Left colon (tissue), 2 donors: ENCODE data around the gene SLC13A4. TPM values are rescaled to one million over a fixed set of nuclear protein-coding genes. Genes with fewer than 3 reads are reported as not detected.
A peak's percentile ranks its signal among the peaks of the same experiment; 100 is the strongest.
"Not testable (repeated sequence)": the region's sequence is repeated elsewhere in the genome, so short reads cannot be mapped to it uniquely, and the experiment has no call there.

ENCODE experiments used
- ATAC-seq: fragments of 200-7000 bp; cut with Tn5 transposase; one replicate; pipeline ENCODE4 v1.9.1; 2020; ENCODE audit warnings: mild to moderate bottlenecking, moderate library complexity
- DNase-seq, 2 donors: peaks; one replicate each; pipeline ENCODE4 v3.0.0-alpha.2; 2020
- intact Hi-C, 2 donors: fragments of 100-400 bp; cut with DNase I in 1 of 2; cut with micrococcal nuclease in 1 of 2; formaldehyde crosslinking; loops; one replicate each; pipeline versions ENCODE4 v1.11.2 to v1.14.0; 2022; cut with DNase I, micrococcal nuclease
- long read RNA-seq: library from polyadenylated mRNA; unstranded; transcript quantifications from one replicate; pipeline ENCODE4 v2.0.0, GENCODE V29; 2021
- total RNA-seq, 2 donors: library from RNA; stranded (reverse); fragmentation: NEBNext Ultra II Directional; extraction: Animal tissue kit (Norgen Biotek cat#: 25700); gene quantifications; one replicate each; pipeline ENCODE4 v1.2.1, GENCODE V29; 2021
- donor health status: DM: no; HTN: no; CAD: no.
- donor health status: DM: yes; HTN: yes; CAD: no.

SLC13A4 gene, protein sequence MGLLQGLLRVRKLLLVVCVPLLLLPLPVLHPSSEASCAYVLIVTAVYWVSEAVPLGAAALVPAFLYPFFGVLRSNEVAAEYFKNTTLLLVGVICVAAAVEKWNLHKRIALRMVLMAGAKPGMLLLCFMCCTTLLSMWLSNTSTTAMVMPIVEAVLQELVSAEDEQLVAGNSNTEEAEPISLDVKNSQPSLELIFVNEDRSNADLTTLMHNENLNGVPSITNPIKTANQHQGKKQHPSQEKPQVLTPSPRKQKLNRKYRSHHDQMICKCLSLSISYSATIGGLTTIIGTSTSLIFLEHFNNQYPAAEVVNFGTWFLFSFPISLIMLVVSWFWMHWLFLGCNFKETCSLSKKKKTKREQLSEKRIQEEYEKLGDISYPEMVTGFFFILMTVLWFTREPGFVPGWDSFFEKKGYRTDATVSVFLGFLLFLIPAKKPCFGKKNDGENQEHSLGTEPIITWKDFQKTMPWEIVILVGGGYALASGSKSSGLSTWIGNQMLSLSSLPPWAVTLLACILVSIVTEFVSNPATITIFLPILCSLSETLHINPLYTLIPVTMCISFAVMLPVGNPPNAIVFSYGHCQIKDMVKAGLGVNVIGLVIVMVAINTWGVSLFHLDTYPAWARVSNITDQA
- not detected for total RNA-seq
- long read RNA-seq: 0 reads

DNA sequence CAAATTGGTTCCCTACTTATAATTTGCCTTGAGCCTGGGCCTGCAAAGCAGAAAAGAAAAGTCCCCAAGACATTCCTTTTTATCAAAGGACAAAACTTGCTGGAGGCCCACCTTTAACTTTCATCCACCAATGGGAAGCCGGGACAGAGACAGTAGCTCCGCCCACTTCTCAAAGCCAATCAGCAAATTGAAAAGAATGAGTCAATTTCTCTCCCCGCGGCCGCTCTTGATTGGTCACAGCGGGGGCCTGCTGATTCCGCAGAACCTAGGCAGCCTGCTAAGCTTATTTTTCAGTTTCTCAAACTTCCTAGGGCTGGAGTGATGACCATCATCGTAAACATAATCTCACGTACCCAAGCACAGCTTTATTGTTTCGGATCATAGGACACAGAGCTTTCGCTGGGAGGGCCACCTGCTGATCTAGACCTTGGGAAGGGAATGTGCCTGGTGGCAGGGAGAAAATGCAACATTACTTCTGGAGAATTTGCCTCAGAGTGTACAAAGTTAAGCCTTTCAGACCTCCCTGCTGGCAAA, at the start of gene SLC13A4:
TSS of gene SLC13A4 (minus strand) at position 51 of the 534 bp plus-strand sequence. CDS start 690 bp downstream, outside the sequence.
- DNase-seq (no peak), ATAC-seq (no peak)
- intact Hi-C loops: no loop called here

DNA sequence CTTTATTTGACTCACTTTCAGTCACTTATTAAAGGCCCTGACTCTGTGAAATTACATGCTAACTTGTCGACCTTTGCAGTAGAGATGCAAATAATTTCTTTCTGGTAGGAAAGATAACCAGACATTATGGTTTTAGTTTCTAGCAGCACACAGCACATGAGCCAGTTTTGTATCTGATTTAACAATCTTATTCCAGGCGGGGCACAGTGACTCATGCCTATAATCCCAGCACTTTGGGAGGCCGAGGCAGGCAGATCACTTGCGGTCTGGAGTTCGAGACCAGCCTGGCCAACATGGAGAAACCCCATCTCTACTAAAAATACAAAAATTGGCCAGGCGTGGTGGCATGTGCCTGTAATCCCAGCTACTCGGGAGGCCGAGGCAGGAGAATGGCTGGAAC, 47.9 kb upstream of the SLC13A4 start:
- DNase-seq, ATAC-seq, intact Hi-C loops: not testable (repeated sequence)

DNA sequence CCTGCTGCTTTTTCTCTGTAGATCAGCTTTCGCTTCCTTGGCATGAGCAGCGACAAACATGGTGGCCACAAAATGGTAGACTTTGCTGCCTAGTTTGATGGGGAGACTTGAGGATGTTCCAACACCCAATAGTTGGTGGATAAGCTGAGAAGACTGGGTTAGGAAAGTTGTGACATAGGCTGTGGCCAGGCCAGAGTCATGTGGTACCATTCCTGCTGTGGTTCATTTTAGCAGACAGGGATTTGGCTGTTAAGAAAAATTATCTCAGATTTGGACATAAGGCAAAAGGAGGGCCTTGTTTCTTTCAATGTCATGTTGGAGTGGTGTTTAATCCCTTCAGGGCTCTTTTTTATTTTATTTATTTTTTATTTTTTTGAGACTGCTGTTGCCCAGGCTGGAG, 47.2 kb upstream of the SLC13A4 start:
- no peak for DNase-seq
- intact Hi-C loops: no loop called here
- no peak for ATAC-seq

DNA sequence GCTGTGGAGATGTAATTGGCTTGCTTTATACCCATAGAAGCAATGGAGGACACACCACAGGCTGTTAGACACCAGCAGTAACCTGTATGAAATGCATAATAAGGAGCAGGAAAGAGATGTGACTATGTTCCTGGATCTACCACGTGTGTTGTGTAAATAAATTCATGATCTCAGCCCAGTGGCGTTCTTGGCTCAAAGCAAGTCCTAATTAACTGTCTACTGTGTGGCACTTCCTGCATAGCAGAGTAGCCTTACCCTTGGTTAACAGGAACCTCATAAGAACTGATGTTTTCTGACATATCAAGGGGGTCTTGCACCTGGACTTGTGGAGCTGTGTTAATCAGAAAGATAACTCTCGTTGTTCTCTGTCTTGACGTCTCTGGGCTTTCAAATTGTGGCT, 46.3 kb upstream of the SLC13A4 start:
- intact Hi-C loops: no loop called here
- ATAC-seq: peak; percentile 98

DNA sequence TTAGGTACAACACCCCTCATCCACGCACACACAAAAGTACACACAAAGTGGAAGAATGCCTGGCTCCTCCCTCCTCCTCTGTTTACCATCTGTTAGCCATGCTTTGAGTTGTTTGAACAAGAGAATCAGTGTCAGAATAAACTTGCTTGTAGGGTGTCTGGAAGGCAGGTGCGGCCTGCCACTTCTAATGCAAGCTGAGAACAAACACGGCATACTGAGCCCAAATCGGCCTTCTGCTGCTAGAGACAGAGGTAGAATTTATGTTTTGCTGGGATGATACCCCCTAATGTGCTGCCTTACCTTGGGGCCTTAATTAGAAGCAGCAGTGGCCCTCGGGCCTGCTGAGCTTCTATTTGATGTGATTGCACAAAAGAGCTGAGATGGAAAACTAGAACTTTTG, 45.5 kb upstream of the SLC13A4 start:
- ATAC-seq: peak; percentile 73
- intact Hi-C loops: no loop called here

More for the DNA sequence above, 46.3 kb upstream of the SLC13A4 start:
- DNase-seq: peak in 1 of 2 donors; percentile 44

DNA sequence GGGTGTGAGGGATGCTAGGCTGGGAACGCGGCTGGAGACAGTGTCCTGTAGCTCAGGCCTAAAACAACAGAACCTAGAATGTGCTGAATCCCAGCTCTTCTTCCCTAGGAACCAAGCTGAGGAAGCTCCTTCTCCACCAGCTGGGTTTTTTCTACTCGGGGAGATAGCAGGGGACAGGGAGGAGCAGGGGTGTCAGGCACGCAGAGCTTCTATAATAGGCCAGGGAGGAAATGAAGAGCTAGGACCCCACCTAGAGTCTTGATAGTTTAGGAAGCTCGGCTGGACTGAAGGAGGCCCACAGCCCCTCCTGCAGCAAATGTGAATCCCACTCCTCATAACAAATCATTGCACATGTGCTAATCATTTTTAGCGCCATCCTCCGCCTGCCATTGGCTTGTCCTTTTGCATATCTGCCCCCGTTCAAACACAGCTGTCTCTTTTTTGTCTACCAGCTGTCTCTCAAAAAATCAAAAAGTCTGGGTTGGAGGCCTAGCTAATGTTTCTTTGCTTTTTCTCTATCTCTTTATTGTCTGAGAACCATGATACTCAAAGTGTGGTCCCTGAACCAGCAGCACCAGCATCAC, 44.7 kb upstream of the SLC13A4 start:
- no peak for ATAC-seq
- DNase-seq: no peak
- intact Hi-C loops: no loop called here

More for the DNA sequence above, 45.5 kb upstream of the SLC13A4 start:
- peak in 1 of 2 donors; percentile 22 for DNase-seq

DNA sequence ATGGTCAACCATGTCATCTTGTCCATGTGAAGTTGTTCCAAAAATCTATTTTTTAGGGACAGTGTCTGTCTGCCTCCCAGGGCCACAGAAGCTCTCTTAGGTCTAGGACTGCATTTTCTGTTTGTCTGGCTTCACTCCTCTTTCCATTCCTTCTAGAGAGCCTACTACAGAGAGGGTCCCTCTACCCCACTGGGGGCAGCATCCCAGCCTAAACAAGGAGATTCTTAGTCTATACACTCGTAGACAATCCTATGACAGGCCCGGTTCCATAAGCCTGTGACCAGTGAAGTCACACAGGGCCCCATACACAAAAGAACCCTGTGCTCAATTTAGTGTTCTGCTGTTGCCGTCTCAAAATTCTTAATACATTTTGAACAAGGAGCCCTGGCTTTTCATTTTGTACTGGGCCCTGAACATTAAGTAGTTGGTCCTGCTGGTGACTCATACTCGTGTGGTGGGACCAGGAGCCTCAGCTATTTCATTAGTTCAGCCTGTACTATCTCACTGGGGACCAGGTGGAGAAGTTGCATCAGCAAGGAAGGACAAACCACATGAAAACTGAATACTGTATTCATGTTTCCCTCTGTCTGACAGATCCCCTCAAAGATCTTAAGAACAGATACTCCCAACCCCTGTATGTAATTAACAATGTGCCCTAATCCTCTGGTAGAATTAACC, 44.1 kb upstream of the SLC13A4 start:
- ATAC-seq (no peak), DNase-seq (no peak)
- intact Hi-C loops: no loop called here

DNA sequence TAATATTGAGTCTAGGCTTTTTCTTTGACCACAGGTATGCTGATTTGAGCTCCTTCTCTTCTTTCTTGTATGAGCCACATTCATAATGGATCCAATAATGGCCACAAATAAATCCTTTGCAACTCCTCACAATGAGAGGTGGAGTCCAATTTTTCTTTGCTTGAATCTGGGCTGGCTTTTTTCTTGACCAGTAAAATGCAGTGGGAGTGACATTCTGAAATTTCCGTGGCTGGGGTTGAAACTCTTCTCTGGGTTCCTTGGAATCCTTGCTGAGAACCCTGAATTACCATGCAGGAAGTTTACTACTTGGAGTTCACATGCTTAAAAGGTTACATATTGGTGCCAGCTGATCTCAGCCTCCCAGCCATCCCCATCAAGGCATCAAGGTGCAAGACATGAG, 43.1 kb upstream of the SLC13A4 start:
- ATAC-seq (no peak), DNase-seq (no peak)
- intact Hi-C loops: no loop called here

DNA sequence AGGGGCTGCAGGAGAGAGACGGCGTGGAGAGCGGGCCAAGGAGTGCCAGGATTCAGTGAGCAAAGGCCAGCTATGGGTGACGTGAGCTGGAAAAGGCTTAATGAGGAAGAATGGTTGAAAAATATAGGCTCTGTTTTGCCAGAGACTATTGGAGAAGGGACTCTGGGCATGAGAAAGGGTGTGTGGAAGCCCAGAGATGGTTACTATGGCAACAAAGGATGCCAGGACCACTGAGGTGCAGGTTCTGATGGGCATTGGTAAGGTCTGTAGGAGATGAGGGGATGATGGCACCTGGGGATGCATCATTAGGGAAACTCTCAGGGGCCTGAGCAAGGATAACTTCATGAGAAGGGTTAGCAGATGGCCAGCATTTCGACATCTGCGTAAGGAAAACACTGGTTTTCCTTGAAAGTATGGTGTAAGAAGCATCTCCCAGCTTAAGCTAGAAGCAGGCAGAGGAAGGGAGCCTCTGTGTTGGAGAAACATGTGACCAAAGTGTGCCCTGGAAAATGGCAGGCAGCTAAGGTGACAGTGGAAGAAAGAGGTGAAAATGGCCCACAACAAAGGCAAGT, 42.2 kb upstream of the SLC13A4 start:
- ATAC-seq (no peak), DNase-seq (no peak)
- intact Hi-C loops: no loop called here

DNA sequence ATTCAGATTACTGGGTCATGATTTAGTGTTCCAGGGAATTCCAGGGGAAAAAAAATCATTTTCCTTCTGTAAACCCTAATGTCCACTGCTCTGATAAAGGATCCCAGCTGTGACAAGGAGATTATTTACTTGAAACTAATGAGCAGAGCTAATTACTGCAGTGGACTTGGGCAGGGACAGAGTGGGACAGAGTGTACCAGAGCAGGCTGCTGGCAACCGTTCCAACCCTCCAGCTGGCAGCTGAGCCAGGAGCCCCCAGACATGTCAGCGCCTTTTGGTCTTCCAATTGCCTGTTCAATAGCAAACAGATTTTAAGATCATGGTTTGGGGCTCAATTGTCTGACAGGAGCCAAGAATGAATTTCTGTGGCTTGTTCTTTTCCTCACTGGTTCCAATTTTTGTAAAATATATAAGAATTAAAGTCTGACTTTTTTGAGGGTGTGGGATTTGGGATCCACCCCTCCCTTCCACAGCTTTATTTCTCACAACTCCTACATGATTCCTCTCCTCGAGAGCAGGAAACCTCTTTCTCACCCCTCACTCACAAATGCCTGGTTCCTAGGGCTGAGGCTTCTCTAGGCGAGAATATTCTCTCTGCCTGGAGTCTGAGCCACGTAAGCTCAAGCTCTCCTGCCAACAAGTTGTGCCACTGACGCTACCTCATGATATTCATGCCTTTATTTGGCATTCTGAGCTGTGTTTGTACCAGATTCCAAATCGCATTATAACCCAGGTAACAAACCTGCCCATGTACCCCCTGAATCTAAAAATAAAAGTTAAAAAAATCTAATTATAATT, 41.2 kb upstream of the SLC13A4 start:
- no peak for DNase-seq
- intact Hi-C loops: no loop called here
- no peak for ATAC-seq

DNA sequence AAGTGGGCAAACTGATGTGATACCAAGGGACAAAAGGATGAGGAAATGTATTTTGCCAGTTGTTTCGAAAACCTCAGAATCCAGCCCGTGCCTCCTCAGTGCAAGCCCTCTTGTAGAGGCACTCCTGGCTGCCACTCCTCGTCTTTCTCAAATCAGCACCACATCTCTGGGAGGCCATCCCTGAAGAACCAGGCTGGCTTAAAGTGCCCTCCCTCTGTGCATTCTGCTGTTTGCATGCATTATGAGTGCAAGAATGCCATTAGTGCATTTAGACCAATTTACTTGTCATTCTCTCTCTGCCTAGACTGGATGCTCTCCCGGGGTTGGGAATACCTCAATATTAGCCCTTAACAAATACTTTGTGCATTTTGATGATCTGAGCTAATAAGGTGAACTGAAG, 40.5 kb upstream of the SLC13A4 start:
- ATAC-seq: no peak
- intact Hi-C loops: no loop called here
- DNase-seq: no peak

DNA sequence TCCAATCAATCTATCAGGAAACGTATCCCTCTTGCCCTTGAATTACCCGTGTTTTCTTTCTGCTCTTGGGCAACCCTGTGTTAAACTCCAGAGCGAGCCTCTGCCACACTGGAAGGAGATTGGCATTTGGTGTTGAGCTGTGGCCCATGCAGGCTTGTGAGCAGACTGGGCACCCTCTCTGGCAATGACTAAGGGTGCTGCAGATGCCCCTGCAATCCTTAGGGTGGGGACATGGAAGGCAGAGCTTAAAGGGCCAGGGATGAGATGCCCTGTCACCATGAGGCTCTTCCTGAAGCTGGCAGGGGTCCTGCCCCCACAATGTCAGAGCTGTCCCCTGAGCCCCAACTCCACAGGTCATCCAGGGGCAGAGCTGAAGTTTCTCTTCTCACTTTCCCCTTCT, 40.1 kb upstream of the SLC13A4 start:
- no peak for ATAC-seq
- DNase-seq: no peak
- intact Hi-C loops: no loop called here

DNA sequence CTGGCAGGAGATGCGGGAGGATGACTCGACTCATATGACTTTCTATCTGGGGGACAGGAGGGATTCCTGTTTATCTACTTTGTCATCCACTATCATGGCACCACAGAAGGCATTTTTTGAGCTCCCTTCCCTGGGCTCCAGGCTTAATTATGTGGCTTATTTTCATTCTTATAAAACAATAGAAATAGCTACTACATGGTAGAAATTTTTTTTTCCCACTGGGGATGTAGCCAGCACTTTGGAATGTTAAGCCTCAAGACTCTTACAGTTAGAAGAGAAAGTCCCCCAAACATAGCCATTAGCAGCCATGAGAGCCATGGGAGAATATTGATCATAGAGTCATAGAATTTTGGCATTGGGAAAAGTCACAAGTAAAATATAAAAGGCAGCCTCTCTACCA, 35.3 kb upstream of the SLC13A4 start:
- ATAC-seq (no peak), DNase-seq (no peak)
- intact Hi-C loops: no loop called here

DNA sequence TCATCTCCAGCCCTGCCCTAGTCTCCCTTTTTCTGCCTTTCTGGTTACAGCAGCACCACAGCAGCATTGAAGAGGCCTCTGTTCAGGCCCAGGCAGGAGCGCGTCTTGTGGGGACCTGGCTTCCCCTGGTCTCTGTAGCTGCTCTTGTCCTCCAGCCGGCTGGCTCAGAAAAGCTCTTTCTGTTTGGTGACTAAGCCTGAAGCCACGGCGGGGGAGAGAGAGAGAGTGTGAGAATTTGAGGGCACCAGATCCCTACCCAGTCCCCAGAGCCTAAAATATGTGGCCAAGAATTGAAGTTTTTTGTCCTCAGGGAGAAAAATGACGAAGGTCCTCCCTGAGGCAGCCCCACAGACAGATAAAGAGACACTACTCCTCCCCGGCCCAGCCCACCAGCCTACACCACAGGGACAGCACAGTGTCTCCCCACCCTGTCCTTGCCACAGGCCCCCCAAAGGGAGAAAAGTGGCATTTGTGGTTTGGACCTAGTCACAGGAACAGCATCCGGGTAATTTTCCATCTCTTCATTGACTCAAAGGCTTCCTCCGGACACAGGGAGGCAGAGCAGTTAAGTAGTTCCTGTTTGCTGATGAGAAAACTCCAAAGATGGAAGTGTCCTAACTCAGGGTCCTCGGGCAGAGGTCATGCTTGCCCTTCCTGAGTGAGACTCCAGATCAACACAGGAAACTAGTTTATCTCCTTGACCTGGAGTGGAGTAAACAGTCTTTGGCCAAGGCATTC, 33.9 kb upstream of the SLC13A4 start:
- ATAC-seq: no peak
- DNase-seq: no peak
- intact Hi-C loops: no loop called here

DNA sequence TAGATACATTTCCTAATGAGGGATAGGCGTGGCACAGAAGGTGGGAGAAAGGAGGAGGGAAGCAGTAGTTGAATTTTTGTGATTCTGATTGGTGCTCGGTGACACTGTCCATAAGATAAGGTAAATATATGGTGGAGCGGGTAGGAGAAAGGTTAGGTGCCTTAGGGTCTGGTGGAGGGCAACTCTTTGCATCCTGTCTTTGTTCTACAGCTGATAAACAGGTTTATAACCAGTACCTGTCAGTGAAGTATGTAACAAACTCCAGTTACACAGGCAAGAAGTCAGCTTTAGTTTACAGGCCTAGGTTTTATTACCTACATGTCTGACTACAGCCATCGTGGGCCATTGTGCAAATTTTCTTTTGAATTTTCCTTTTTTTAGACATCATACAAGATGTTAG, 31.5 kb upstream of the SLC13A4 start:
- intact Hi-C loops: no loop called here
- no peak for ATAC-seq

DNA sequence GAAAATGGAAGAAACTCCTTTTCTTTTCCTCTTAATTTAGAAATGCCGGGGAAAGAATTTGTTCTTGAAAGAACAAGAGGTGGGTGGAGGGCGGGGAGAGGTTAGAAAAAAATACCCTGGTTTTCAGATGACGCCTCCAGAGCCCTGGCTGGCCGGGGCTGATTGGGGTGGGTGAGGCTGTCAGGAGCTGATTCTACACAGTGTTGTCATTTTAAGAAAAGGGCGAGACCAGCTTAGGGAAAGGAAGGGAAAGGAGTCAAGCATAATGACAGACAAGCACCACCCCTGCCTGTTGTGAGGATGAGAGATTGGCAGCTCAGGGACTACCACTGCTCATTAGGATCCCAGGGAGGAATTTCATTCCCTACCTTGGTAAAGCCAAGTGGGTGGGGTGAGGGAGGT, 30.5 kb upstream of the SLC13A4 start:
- ATAC-seq (no peak), DNase-seq (no peak)
- intact Hi-C loops: no loop called here

More for the DNA sequence above, 31.5 kb upstream of the SLC13A4 start:
- no peak for DNase-seq

DNA sequence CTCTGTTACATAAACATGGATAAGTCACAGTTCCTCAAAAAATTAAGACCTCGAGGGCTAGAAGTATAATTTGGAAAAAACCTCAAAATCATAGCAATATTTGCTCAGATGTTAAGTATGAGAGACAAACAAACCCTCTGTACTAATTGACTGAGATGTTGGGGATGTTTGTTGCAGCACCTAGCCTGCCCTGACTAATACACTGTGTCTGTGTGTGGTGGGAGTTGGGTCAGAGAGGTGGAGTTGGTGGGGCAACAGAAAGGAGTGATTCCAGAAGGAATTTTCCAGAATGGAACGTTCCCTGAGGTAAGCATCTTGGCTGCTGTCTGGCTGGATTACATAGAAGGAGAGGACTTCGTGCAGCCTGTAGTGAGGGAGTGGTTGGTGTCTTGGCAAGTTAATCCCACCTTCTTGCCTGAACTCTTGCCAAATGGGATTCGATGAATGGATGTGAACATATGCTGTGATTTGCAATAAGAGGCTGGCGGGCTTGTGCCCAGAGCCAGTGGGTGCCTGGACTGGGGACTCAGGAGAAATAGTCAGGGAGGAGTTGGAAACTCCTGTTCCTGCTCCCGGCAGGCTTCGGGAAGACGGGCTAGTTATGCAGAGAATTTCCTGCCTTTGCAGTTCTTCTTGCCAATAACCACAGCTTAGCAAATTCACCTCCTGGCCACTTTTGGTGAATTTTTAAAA, 29.9 kb upstream of the SLC13A4 start:
- no peak for ATAC-seq
- intact Hi-C loops: no loop called here

More for the DNA sequence above, 29.9 kb upstream of the SLC13A4 start:
- no peak for DNase-seq
